Epithelial cell of esophagus (primary cell): ENCODE data around the gene MARVELD3.
A peak's percentile ranks its signal among the peaks of the same experiment; 100 is the strongest.

ENCODE experiments used
- DNase-seq: peaks from one replicate; pipeline ENCODE4 v3.0.0; 2010; ENCODE audit warnings: low read depth
- H3K4me3 ChIP-seq: 2 replicates; pipeline ENCODE4 v1.5.1; 2011; ENCODE audit warnings: mild to moderate bottlenecking, low read length, control low read depth
- CTCF ChIP-seq: IDR thresholded peaks from 2 replicates; pipeline ENCODE4 v1.5.1; 2011; ENCODE audit warnings: low read depth, mild to moderate bottlenecking, low read length, control low read depth, inconsistent platforms; ENCODE audit not compliant: insufficient read depth; ENCODE audit errors: missing control alignments

The MARVELD3 gene

GRCh38 chr16:71626858-71627213, 852 bp downstream of the MARVELD3 start:
- DNase-seq, result peak; percentile 56
- H3K4me3 ChIP-seq, result peak overlapping the region; percentile 77
- TF ChIP-seq CTCF, result no peak

GRCh38 chr16:71627731-71628181, 1.8 kb downstream of the MARVELD3 start:
- DNase-seq, result no peak
- no peak for TF ChIP-seq CTCF
- no peak overlapping the region for H3K4me3 ChIP-seq

- peak; percentile 88 for DNase-seq
- no peak for TF ChIP-seq CTCF
- H3K4me3 ChIP-seq, result no peak overlapping the region
These were observed 2.8 kb downstream of the MARVELD3 start for GRCh38 chr16:71628810-71629209.

- DNase-seq, result no peak
- H3K4me3 ChIP-seq, result no peak overlapping the region
- TF ChIP-seq CTCF, result no peak
These were observed 3.5 kb downstream of the MARVELD3 start for GRCh38 chr16:71629278-71630016.

GRCh38 chr16:71630808-71631207, 4.8 kb downstream of the MARVELD3 start:
- peak; percentile 89 for DNase-seq
- no peak for TF ChIP-seq CTCF
- no peak overlapping the region for H3K4me3 ChIP-seq

- no peak overlapping the region for H3K4me3 ChIP-seq
- TF ChIP-seq CTCF, result no peak
- no peak for DNase-seq
These were observed 5.8 kb downstream of the MARVELD3 start for GRCh38 chr16:71631776-71632175.

GRCh38 chr16:71635632-71636031, 9.6 kb downstream of the MARVELD3 start:
- no peak overlapping the region for H3K4me3 ChIP-seq
- no peak for DNase-seq
- no peak for TF ChIP-seq CTCF
